Measurements from ENCODE around the gene TMEM132C.
A peak's percentile ranks its signal among the peaks of the same experiment; 100 is the strongest.
"Not testable (repeated sequence)": the region's sequence is repeated elsewhere in the genome, so short reads cannot be mapped to it uniquely, and the experiment has no call there.

The TMEM132C gene

DNA sequence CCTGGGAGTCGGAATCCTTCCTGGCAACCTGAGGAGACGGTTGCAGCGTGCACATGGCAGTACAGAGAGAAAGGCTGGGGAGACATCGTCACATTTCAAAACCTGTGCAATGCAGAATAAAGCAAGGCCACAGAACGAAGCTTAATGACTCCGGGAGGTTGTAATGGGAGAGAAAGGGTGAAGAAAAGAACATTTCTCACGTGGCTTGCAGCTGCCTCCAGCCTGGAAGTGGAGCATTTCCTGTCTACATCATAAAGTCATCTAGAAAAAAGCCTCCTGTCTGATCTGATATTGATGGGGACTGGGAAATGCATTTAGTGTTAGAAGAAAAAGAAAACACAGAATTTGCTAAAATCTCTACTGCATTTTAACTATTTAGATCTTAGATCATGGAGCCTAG lies 209.3 kb downstream of the TMEM132C start:
- no peak for DNase-seq (ENCODE audit: low spot score)

DNA sequence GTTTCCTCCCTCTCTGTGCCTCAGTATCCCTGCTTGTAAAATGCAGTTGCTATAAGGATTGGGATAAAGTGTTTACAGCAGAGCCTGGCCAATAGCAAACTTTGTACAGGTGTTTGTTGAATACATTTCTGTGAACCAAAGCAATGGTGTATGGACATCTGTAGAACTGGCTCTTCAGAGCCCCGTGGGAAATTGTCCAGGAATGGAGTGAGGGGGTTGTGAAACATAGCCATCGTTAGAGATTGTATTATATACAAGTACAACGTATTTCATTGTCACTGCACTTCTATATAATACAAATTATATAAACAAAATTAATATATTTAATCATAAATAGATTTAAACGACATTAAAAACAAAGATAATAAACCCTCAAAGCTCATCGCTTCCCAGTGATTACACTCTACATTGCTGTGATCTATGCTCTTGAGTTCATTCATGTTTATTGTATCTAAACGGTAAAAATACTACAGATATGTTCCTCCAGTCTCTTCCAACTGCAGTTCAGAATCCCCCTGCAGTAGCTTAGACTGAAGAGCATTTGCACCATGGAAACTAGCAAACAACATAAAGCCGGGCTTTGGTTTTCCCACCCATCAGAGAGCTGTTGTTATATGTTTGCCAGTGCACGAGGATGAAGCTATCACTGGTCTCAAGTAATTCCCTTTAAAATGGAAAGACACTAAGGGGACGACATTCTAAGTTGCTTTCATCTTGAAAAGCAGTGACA lies 216.7 kb downstream of the TMEM132C start:
- DNase-seq (ENCODE audit: low spot score), result no peak

DNA sequence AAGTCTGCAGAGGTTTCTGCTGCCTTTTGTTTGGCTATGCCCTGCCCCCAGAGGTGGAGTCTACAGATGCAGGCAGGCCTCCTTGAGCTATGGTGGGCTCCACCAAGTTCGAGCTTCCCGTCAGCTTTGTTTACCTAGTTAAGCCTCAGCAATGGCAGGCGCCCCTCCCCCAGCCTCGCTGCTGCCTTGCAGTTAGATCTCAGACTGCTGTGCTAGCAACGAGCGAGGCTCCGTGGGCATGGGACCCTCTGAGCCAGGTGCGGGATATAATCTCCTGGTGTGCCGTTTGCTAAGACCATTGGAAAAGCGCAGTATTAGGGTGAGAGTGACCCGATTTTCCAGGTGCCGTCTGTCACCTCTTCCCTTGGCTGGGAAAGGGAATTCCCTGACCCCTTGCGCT lies 230.4 kb downstream of the TMEM132C start:
- DNase-seq (ENCODE audit: low spot score), result not testable (repeated sequence)

DNA sequence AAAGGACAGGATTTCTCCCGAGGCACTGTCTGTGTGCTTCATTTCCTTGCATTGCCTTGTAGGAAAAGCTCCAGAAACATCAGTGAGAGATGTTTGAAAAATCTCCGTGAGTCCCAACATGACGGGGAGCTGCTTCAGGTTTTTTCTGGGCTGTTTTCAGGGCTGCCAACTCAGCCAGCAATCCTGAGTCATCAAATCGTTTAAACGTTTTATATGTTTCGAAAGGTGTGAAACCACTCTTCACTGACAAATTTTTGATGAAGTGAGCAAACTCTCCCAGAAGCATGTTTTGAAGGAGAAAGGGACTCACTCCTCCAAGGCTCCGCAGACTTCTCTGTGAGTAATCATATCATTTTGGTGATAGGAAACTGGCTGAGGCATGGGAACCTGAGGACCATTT lies 240.5 kb downstream of the TMEM132C start:
- no peak for DNase-seq (ENCODE audit: low spot score)

DNA sequence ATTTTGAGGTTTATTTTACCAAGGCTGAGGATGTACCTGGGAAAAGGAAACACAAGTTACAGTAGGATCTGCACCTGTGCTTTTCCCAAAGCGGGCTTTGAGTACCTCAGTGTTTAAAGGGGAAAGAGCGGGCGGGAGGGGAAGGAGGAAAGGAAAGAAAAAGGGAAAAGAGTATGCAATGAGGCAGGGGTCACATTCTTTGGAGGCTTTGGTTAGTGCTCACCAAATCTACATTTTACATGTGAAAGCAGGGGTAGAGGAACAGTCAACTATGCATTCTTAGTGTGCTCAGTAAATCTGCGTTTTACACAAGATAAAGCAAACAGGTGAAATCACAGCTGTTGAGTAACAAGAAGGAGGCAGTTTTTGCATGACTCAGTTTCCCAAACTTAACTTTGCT lies 242.2 kb downstream of the TMEM132C start:
- no peak for DNase-seq (ENCODE audit: low spot score)

DNA sequence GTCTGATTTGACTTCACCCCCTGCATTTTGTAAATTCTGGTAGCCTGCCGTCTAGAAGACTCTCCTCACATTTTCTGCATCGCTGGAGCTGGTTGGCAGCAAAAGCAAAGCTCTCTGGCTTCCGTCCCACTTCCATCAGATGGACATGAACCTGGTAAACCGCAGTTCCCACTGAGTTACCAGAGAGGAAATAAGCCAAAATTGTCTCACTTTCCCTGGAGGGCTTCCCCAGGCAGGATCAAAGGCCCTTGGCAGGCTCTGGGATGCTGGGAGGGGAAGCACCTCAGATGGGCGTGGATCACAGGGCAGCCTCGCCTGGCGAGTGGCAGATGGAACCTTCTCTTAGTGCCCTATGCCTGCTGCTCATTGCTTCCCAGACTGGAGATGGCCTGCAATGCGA lies 243.5 kb downstream of the TMEM132C start:
- DNase-seq (ENCODE audit: low spot score), result no peak

DNA sequence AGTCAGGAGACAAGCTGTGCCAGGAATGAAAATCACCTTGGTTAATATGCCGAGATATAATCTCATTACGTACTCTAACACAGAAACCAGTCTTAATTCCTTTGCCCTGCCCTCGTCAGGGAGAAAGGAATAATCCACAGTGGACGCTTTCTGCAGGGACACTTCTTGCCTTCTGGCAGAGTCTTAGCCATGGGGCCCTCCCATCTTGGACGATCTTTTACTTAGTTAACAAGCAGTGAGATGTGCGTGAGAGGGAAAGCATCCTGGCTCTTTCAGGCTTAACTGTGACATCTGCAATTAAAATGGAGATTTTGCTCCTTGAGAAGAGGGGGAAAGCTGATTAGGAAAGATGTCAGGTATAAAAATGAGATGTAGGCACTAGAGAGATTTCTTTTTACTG lies 246.4 kb downstream of the TMEM132C start:
- DNase-seq (ENCODE audit: low spot score), result no peak

DNA sequence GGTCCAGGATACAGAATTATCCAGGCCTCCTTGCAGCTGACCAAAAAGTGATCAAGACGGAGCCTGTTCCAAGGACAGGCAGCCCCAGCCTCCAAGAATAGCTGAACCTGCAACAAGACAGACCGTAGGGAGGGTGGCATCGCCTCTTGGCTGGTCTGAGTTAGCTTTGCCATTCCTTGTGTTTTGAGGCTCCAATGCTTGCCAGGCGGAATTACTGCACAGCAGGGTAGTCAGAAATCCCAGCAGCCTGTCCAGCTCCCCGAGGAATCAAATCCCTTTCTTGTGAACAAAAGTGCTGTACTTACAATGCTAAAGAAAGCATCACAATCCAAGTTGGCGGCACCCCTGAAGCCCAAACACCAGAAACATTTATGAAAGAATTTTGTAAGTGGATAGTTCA lies 246.9 kb downstream of the TMEM132C start:
- DNase-seq (ENCODE audit: low spot score), result no peak

DNA sequence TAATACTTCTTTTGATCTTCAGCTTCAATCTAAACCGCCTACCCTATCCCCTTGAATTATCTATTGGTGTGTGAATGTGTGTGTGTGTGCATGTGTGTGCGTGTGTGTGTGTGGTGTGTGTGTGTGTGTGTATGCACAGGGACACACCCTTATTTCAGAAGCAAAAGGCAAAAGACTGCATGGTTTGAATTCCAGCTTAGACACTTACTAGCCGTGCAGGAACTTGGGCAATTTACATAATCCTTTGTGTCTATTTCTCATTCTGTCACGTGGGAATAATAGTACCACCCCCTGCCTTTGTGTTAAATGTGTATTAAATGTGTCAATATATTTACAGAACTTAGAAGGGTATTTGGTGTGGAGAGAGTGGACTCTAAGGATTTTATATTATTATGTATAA lies 251.7 kb downstream of the TMEM132C start:
- no peak for DNase-seq (ENCODE audit: low spot score)

DNA sequence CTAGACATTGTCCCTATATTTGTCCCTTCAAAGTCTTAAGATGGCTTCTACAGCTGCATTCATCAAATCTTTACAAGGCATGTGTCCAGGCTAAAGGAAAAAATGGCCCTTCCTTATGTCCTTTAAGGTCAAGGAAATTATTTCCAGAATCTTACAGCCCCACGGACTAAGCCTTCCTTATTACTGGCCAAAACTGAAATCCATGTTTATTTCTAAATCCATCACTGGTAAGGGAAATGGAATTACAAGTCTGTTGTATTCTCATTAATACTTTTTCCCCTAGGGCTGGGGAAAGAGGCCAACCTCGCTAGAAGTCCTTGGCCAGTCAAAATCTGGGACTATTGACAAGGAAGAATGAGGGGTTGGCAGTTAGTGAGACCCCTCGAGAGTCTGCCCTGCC lies 252.5 kb downstream of the TMEM132C start:
- DNase-seq (ENCODE audit: low spot score), result no peak

DNA sequence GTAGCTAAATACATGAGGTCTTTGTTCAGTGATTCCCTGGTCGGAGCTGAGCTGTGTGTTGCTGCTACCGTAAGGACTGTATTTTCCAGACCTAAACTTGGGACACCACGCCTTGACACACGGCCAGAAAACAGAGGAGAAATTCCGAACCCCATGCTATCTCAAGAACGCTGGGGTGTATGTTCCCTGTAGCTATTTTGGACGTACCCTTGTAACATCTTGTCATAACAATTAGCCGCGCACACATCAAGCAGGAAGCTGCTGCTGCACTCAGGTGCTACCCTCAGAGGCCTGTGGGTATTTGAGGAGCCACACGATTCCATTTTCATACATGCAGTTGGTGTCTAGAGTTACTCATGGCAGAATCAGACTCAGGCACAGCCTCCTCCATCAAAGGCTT lies 255.0 kb downstream of the TMEM132C start:
- DNase-seq (ENCODE audit: low spot score), result no peak

DNA sequence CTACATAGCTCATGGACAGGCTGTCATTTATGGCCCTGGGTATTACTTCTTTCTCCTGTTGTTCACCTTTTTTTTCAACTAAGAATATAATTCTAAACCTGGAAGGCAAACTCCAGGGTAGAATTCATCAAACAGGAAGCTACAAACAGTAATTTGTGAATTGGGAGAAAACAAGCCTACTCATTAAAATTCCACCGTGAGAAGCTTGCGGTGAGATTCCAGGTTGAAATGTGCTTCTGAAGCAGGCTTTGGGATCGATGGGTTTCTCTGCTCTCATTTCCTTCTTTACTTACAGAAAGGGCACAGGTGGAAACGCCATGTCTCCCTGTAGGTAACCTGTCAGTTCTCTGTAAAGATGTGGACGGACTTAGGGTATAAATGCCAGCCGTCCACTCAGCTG lies 257.5 kb downstream of the TMEM132C start:
- DNase-seq (ENCODE audit: low spot score), result no peak

DNA sequence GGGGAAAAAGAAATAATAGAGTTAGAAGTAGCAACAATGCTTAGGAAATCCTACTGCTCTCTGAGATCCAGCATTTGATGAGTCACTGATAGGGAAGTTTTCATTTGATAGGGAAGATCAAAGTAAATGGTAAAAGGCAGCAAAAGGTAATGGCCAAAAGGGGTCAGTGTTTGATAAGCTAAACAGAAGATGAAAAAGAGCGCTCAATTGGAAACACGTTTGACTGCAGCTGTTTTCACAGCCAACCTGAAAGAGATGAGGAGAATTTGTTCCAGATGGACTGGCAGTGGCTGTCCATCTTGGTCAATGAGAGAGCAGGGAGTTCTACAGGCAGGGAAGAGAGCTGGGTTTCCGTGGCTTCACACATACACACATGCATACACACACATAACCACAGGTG lies 264.2 kb downstream of the TMEM132C start:
- DNase-seq (ENCODE audit: low spot score), result no peak

DNA sequence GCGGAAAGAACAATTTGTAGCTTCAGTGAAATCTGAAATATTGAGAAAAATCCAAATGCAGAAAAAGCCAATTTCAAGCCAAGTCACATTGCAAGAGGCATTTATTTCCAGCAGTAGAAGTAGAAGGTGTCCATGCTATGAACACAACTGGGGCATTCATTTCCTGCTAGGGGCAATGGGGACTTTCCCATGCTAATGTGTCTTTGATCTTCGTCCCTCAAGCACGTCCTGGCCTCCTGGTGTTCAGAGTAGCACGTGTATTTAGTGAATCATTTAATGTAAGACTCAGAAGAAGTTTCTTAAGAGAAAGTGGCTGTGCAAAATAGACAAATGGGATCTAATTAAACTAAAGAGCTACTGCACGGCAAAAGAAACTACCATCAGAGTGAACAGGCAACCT lies 267.9 kb downstream of the TMEM132C start:
- DNase-seq (ENCODE audit: low spot score), result peak; percentile 7

DNA sequence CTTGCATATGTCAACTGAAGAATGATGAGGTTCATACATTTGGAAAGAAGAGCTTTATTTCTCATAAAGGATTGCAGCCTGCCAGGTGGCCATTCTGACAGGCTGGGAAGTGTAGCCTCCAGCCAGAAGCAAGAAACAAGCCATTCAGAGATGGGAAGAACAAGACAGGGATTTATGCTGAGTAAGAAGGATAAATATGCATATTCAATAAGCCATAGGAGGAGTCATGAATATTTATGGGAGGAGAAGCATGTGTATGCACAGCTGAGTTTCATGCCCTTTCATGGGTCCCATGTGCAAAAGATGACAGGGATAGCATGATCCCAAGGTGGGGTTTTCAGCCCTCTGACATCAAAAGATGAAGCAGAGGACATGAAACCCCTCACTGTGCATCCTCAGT lies 269.8 kb downstream of the TMEM132C start:
- DNase-seq (ENCODE audit: low spot score), result no peak

DNA sequence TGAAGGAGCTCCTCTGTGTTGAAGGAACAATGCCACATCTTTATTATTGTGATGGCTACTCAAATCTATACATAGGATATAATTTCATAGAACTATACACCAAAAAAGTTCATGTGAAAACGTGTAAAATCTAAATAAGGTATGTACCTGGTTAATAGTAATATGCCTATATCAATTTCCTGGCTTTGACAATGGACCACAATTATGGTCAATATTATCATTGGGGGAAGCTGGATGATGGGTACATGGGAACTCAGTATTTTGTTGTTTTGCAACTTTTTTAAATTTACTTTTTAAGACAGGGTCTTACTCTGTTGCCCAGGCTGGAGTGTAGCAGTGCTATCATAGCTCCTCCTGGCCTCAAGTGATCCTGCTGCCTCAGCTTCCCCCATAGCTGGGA lies 270.7 kb downstream of the TMEM132C start:
- DNase-seq (ENCODE audit: low spot score), result no peak

DNA sequence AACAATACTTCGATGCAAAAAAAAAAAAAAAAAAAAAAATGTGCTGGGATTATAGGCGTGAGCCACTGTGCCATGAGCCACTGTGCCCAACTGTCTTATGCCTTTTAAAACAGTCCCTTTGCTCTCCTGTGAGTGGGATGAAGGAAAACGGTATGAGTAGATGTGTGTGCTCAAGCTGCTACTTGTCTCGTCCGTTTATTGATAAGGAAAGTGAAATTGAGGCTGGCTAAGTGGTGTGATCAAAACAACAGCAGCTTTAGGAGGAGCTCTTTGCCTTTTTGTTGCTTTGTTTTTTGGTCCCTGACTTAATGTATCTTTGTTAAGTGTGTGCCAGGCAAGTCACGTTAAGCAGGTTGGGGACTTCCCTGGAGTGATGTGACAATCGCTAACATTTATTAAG lies 275.9 kb downstream of the TMEM132C start:
- DNase-seq (ENCODE audit: low spot score), result no peak

DNA sequence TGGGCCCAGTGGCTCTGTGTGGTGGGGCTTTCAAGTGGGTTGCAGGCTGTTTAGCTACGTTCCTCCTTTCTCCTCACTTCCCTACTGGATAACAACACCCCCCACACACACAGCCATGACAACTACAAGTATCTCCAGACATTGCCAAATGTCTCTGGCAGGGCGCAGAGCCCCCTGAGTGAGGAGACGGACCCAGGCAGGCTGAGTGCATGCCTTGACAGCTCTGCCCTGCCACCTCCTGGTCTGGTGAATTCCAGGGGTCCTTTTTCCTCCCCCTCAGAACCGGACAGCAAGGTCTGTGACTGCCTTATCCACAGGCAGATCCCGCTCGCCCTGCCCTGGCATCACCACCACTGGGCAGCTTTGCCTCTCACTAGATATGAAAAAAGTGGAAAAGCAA lies 276.5 kb downstream of the TMEM132C start:
- DNase-seq (ENCODE audit: low spot score), result no peak

DNA sequence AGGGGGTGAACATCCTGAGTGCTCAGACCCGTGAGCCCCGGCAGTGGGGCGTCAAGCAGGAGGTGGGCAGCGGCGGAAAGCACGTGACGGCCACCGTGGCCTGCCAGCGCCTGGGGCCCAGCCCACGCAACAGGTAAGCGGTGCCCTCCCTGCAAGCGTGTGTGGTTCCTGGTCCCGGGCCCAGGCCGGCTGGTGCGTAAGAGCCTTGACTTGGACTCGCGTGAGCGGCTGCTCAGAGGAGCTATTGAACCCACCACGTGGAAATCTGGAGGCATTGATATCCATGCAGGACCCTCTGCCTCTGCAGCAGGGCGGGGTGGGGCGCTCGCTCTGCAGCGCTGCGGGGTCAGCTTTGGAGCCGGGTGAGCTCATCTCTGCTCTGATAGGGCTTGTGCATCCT lies 277.0 kb downstream of the TMEM132C start:
- DNase-seq (ENCODE audit: low spot score), result no peak

DNA sequence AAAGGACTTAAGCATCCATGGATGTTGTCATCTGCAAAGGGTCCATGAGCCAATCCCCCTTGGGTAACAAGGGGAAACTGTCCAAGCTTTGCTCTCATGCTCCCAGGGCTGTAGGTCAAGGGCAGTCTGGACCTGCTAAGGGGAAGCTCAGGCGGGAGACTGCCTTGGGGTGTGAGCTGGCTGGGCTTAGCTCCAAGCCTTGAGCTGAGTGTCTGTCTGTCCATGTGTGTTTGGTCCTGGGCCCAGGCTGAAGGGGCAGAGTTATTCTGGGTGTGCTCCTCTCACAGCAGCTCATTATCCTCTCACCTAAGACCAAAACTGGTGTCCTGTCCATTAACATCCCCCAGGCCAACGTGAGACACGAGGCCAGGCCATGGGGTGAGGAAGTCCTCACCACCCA lies 282.0 kb downstream of the TMEM132C start:
- DNase-seq (ENCODE audit: low spot score), result no peak

DNA sequence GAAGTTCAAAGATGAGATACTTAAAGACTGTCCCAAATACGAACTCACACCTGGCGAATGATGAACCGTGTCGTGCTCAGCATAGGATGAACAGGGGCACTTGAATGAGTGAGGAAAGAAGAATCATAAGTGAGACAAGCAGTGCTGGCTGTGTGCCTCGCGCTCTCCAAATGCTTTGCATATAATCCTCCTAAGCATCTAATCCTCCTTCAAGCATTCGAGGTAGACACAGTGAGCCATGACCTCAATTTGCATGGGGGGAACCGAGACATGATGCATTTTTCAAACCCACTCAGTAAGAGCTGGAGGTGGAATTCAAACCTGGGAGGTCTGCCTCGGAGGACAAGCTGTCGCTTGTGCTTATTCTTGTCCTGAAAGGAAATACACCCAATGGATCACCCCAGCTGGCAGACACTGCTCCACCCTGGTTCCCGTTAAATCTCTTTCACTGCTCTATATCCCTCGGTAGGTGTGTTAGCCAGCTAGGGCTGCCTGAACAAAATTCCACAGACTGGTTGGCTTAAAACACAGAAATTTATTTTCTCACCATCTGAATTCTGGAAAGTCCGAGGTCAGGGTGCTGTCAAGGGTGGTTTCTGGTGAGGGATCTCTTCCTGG lies 282.7 kb downstream of the TMEM132C start:
- no peak for DNase-seq (ENCODE audit: low spot score)

DNA sequence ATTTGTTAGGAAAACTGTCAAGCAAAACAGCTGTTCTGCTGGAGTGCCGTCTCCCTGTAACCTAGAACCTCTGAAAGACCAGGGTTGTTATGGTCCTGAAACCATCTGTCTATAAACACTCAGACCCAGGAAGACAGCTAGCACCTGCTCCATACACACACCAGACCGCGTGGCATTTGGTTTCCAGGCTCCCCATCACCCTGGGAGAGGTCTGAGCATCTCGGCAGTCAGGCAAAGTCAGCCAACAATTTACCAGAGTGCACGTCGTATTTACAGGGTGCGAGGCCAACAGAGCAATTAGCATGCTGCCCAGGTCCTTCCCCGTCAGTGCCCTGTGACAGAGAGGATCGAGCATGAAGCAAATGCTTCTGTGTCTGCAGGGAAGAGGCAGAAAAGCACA lies 284.3 kb downstream of the TMEM132C start:
- DNase-seq (ENCODE audit: low spot score), result no peak

DNA sequence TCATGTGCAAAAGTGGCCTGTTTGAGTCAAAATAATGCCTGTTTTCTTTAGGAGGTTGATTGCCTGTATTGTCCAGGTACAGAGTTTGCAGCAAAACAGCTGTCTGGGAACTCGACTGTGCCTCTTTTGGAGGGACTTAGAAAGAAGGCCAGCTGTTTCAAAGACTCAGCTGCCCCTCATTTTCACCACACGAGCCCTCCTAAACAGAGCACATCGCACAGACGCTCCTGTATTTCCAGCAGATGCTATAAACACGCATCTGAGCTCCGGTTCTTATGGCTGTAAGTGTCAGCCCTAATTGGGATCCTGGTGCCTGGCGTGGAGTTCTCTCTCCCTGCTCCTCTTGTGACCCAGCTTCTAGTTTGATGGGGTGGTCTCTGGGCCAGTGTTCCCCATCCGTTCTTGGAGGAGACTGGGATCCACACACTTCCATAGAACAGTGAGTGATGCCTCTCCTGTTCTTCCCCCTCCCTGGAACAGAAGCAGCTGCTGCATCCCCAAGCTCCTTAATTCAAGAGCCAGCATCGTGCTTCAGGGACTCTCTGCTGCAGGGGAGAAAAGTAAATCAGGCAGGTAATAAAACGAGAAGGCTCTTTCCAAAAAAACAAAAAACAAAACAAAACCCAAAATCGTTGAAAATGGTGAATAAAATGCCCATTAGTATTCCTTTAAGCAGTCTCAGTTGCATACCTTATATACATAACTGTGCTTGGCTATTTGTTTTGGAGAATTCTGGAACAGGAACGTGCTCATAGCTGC lies 287.8 kb downstream of the TMEM132C start:
- DNase-seq (ENCODE audit: low spot score), result no peak
